ENCODE data around the gene PAPLN.

Gene PAPLN

DNA sequence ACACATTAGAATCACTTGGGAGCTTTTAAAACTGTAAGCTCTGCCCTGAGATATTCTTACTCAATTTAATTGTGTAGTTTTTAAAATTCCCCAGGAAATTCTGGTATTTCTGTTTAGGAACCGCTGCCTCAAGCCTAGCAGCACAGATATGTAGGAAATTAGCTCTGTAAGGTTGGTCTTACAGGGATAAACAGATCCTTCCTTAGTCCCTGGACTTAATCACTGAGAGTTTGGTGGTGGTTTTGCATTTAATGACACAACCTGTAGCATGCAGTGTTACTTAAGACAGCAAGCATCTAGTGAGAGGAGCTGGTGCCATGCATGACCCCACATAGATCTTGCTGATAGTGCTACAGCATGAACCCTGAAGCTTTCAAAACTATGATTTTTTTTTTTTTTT lies 19.9 kb upstream of the PAPLN start:
- H3K4me2 ChIP-seq (ENCODE audit: low read length), result no peak overlapping the region
- H4K20me1 ChIP-seq (ENCODE audit: insufficient read depth, low read length), result no peaks in the 10 kb centered on the region
- H3K27me3 ChIP-seq (ENCODE audit: low read depth, low read length), result no peaks in the 10 kb centered on the region
- no peaks in the 10 kb centered on the region for H3K9me3 ChIP-seq (ENCODE audit: insufficient read depth, low read length)
- TF ChIP-seq, protein P1, sequence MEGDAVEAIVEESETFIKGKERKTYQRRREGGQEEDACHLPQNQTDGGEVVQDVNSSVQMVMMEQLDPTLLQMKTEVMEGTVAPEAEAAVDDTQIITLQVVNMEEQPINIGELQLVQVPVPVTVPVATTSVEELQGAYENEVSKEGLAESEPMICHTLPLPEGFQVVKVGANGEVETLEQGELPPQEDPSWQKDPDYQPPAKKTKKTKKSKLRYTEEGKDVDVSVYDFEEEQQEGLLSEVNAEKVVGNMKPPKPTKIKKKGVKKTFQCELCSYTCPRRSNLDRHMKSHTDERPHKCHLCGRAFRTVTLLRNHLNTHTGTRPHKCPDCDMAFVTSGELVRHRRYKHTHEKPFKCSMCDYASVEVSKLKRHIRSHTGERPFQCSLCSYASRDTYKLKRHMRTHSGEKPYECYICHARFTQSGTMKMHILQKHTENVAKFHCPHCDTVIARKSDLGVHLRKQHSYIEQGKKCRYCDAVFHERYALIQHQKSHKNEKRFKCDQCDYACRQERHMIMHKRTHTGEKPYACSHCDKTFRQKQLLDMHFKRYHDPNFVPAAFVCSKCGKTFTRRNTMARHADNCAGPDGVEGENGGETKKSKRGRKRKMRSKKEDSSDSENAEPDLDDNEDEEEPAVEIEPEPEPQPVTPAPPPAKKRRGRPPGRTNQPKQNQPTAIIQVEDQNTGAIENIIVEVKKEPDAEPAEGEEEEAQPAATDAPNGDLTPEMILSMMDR (IDR thresholded peaks at IDR 0.05; ENCODE audit: low read depth, low read length), result no peak
- TF ChIP-seq EZH2phosphoT487 (IDR thresholded peaks at IDR 0.05; ENCODE audit: low read depth), result no peak
- H3K27ac ChIP-seq (ENCODE audit: low read length), result no peak overlapping the region
- H3K4me3 ChIP-seq (ENCODE audit: low read length), result no peak overlapping the region
- no peak overlapping the region for H2AFZ ChIP-seq (ENCODE audit: low read depth, low read length)
- peaks cover 6% of the 10 kb centered on the region for H3K4me1 ChIP-seq (ENCODE audit: low read length)
- peaks cover 31% of the 10 kb centered on the region for H3K36me3 ChIP-seq (replicated peaks; ENCODE audit: low read depth, low read length)
- H3K9ac ChIP-seq (ENCODE audit: low read length), result no peak overlapping the region
- H3K79me2 ChIP-seq (ENCODE audit: low read length), result no peaks in the 10 kb centered on the region

- Histone ChIP-seq H3K27ac (ENCODE audit: low read length) (no peak overlapping the region), H3K4me1 (ENCODE audit: low read length) (peaks cover 17% of the 10 kb centered on the region), H3K4me2 (ENCODE audit: low read length) (no peak overlapping the region), H4K20me1 (ENCODE audit: insufficient read depth, low read length) (no peaks in the 10 kb centered on the region), H3K27me3 (ENCODE audit: low read depth, low read length) (no peaks in the 10 kb centered on the region), H3K4me3 (ENCODE audit: low read length) (no peak overlapping the region), H2AFZ (ENCODE audit: low read depth, low read length) (no peak overlapping the region), H3K9ac (ENCODE audit: low read length) (no peak overlapping the region), H3K9me3 (ENCODE audit: insufficient read depth, low read length) (no peaks in the 10 kb centered on the region), H3K79me2 (ENCODE audit: low read length) (no peaks in the 10 kb centered on the region), H3K36me3 (replicated peaks; ENCODE audit: low read depth, low read length) (peaks cover 14% of the 10 kb centered on the region)
- TF ChIP-seq, protein P1 (IDR thresholded peaks at IDR 0.05; ENCODE audit: low read depth, low read length), result no peak
- no peak for TF ChIP-seq EZH2phosphoT487 (IDR thresholded peaks at IDR 0.05; ENCODE audit: low read depth)
These were observed 17.2 kb upstream of the PAPLN start for GRCh38 chr14:73220061-73220460.

- H3K79me2 ChIP-seq (ENCODE audit: low read length), result no peaks in the 10 kb centered on the region
- H3K27me3 ChIP-seq (ENCODE audit: low read depth, low read length), result no peaks in the 10 kb centered on the region
- no peak for TF ChIP-seq EZH2phosphoT487 (IDR thresholded peaks at IDR 0.05; ENCODE audit: low read depth)
- TF ChIP-seq, protein P1 (IDR thresholded peaks at IDR 0.05; ENCODE audit: low read depth, low read length), result no peak
- no peak overlapping the region for H2AFZ ChIP-seq (ENCODE audit: low read depth, low read length)
- H3K9ac ChIP-seq (ENCODE audit: low read length), result no peak overlapping the region
- H3K9me3 ChIP-seq (ENCODE audit: insufficient read depth, low read length), result no peaks in the 10 kb centered on the region
- H3K4me3 ChIP-seq (ENCODE audit: low read length), result no peak overlapping the region
- H4K20me1 ChIP-seq (ENCODE audit: insufficient read depth, low read length), result no peaks in the 10 kb centered on the region
- H3K4me2 ChIP-seq (ENCODE audit: low read length), result no peak overlapping the region
- no peak overlapping the region for H3K27ac ChIP-seq (ENCODE audit: low read length)
- H3K36me3 ChIP-seq (replicated peaks; ENCODE audit: low read depth, low read length), result peaks cover 14% of the 10 kb centered on the region
- H3K4me1 ChIP-seq (ENCODE audit: low read length), result peaks cover 17% of the 10 kb centered on the region
These were observed 16.7 kb upstream of the PAPLN start for GRCh38 chr14:73220634-73221033.

GRCh38 chr14:73221945-73222344 lies 15.4 kb upstream of the PAPLN start:
- no peaks in the 10 kb centered on the region for H3K79me2 ChIP-seq (ENCODE audit: low read length)
- no peak overlapping the region for H3K4me2 ChIP-seq (ENCODE audit: low read length)
- H3K36me3 ChIP-seq (replicated peaks; ENCODE audit: low read depth, low read length), result peaks cover 14% of the 10 kb centered on the region
- no peaks in the 10 kb centered on the region for H3K27me3 ChIP-seq (ENCODE audit: low read depth, low read length)
- H2AFZ ChIP-seq (ENCODE audit: low read depth, low read length), result no peak overlapping the region
- H3K4me3 ChIP-seq (ENCODE audit: low read length), result no peak overlapping the region
- H3K9ac ChIP-seq (ENCODE audit: low read length), result no peak overlapping the region
- TF ChIP-seq, protein P1 (IDR thresholded peaks at IDR 0.05; ENCODE audit: low read depth, low read length), result no peak
- no peak for TF ChIP-seq EZH2phosphoT487 (IDR thresholded peaks at IDR 0.05; ENCODE audit: low read depth)
- no peaks in the 10 kb centered on the region for H3K9me3 ChIP-seq (ENCODE audit: insufficient read depth, low read length)
- H3K27ac ChIP-seq (ENCODE audit: low read length), result no peak overlapping the region
- peaks cover 17% of the 10 kb centered on the region for H3K4me1 ChIP-seq (ENCODE audit: low read length)
- no peaks in the 10 kb centered on the region for H4K20me1 ChIP-seq (ENCODE audit: insufficient read depth, low read length)
